HCT116 (cell line): Measurements from ENCODE around the gene TGM2. TPM values are rescaled to one million over a fixed set of nuclear protein-coding genes. Genes with fewer than 3 reads are reported as not detected.

ENCODE experiments used
- ATAC-seq: fragments of 200-7000 bp; cut with Tn5 transposase; 2 replicates; pipeline ENCODE4 v1.9.1; 2020; ENCODE audit warnings: mild to moderate bottlenecking, moderate library complexity
- BruUV-seq: library from RNA; stranded (reverse); fragments of 400-500 nt; replicated peaks from 2 replicates; lab custom pipeline; 2021; lab: Mats Ljungman, UMichigan
- CTCF ChIA-PET: fragments of 300-600 bp; sonication (Branson Sonifier 250); formaldehyde crosslinking; loops from one replicate; lab custom pipeline; 2021; ENCODE audit warnings: antibody characterized with exemption; lab: Charles Lee
- POLR2A ChIA-PET: fragments of 300-600, 350-600 bp; sonication (Branson Sonifier 250); formaldehyde crosslinking; loops from one replicate; lab custom pipeline; 2021; ENCODE audit warnings: antibody characterized with exemption; lab: Charles Lee
- RAD21 ChIA-PET, 2 experiments: fragments of 300-600 bp; sonication (Branson Sonifier 250); formaldehyde crosslinking; loops; one replicate each; lab custom pipeline; 2023; ENCODE audit warnings: low total read pairs in 2 of 2; ENCODE audit not compliant: uncharacterized antibody in 2 of 2, unreplicated experiment in 2 of 2, low non-redundant PET in 1 of 2; lab: Charles Lee
- DNase-seq: peaks from one replicate; pipeline ENCODE4 v3.0.0-alpha.2; 2010; ENCODE audit warnings: low read depth, low spot score
- H2AFZ ChIP-seq: fragments of 200-600 bp; shearing (Covaris generic), sonication (generic); 2 replicates; pipeline ENCODE4 v1.6.1; 2017; ENCODE audit warnings: low read depth, mixed run types, mixed read lengths, antibody characterized with exemption, low read length; ENCODE audit not compliant: poor library complexity, severe bottlenecking
- H3K27ac ChIP-seq: 2 replicates; pipeline ENCODE4 v1.5.1; 2012; ENCODE audit warnings: low read depth, low read length
- H3K27me3 ChIP-seq: fragments of 200-600 bp; sonication (generic); 2 replicates; pipeline ENCODE4 v1.6.1; 2016; ENCODE audit warnings: mixed run types, low read length, mixed read lengths; ENCODE audit not compliant: insufficient read depth
- H3K36me3 ChIP-seq, 2 experiments: fragments of 200-500 bp in 1 of 2; fragments of 200-600 bp in 1 of 2; sonication (Bioruptor generic) in 1 of 2; sonication (generic) in 1 of 2; 2 replicates each; pipeline versions ENCODE4 v1.5.1 to v1.6.1; 2014 to 2016; ENCODE audit warnings: low read length in 2 of 2, inconsistent platforms in 1 of 2, mixed read lengths in 1 of 2, mixed run types in 1 of 2; ENCODE audit not compliant: insufficient read depth in 2 of 2, control insufficient read depth in 1 of 2
- H3K4me1 ChIP-seq, 2 experiments: fragments of 200-600 bp in 1 of 2; sonication (generic) in 1 of 2; 2 replicates each; pipeline versions ENCODE4 v1.5.1 to v1.6.1; 2012 to 2017; ENCODE audit warnings: low read length in 2 of 2, inconsistent platforms in 1 of 2, mild to moderate bottlenecking in 1 of 2, mixed read lengths in 1 of 2, mixed run types in 1 of 2, moderate library complexity in 1 of 2; ENCODE audit not compliant: insufficient read depth in 2 of 2, control insufficient read depth in 1 of 2
- H3K4me2 ChIP-seq: fragments of 200-600 bp; sonication (generic); 2 replicates; pipeline ENCODE4 v1.6.1; 2017; ENCODE audit warnings: mixed run types, low read length, mixed read lengths
- H3K4me3 ChIP-seq, 2 experiments: fragments of 200-600 bp in 1 of 2; sonication (generic) in 1 of 2; replicated peaks in 1 of 2; 2 replicates each; pipeline ENCODE4 v1.5.1; 2011 to 2016; ENCODE audit warnings: low read length in 2 of 2, control low read depth in 1 of 2, low read depth in 1 of 2, mild to moderate bottlenecking in 1 of 2, mixed read lengths in 1 of 2, mixed run types in 1 of 2
- H3K79me2 ChIP-seq: fragments of 200-600 bp; sonication (generic); 2 replicates; pipeline ENCODE4 v1.6.1; 2017; ENCODE audit warnings: mild to moderate bottlenecking, mixed run types, low read length, moderate library complexity, mixed read lengths; ENCODE audit not compliant: insufficient read depth
- H3K9ac ChIP-seq: fragments of 200-600 bp; sonication (generic); 2 replicates; pipeline ENCODE4 v1.6.1; 2016; ENCODE audit warnings: low read length, mixed read lengths
- H3K9me2 ChIP-seq: fragments of 200-600 bp; sonication (generic), shearing (Covaris generic); 2 replicates; pipeline ENCODE4 v1.6.1; 2017; ENCODE audit warnings: mixed run types, mild to moderate bottlenecking, moderate library complexity; ENCODE audit not compliant: insufficient read depth
- H3K9me3 ChIP-seq, 2 experiments: fragments of 200-500 bp in 1 of 2; fragments of 200-600 bp in 1 of 2; sonication (Bioruptor generic) in 1 of 2; sonication (generic) in 1 of 2; 2 replicates each; pipeline ENCODE4 v1.6.1; 2014 to 2017; ENCODE audit warnings: low read length in 2 of 2, mixed read lengths in 2 of 2, inconsistent platforms in 1 of 2, low read depth in 1 of 2, mild to moderate bottlenecking in 1 of 2, mixed run types in 1 of 2, moderate library complexity in 1 of 2; ENCODE audit not compliant: control insufficient read depth in 1 of 2, insufficient read depth in 1 of 2
- H4K20me1 ChIP-seq: fragments of 200-600 bp; sonication (generic), shearing (Covaris generic); 2 replicates; pipeline ENCODE4 v1.6.1; 2017; ENCODE audit warnings: mixed run types, mild to moderate bottlenecking, moderate library complexity; ENCODE audit not compliant: insufficient read depth
- ELF1 ChIP-seq: IDR thresholded peaks from 2 replicates; pipeline ENCODE4 v1.6.1; 2012; ENCODE audit warnings: low read depth, borderline replicate concordance
- RAD21 ChIP-seq: IDR thresholded peaks from 2 replicates; pipeline ENCODE4 v1.6.1; 2012; ENCODE audit warnings: low read depth, mild to moderate bottlenecking
- SRF ChIP-seq: IDR thresholded peaks from 2 replicates; pipeline ENCODE4 v1.6.1; 2012; ENCODE audit warnings: low read depth
- TCF7L2 ChIP-seq: IDR thresholded peaks from 2 replicates; pipeline ENCODE4 v1.7.0; 2011; ENCODE audit warnings: borderline replicate concordance, inconsistent platforms; ENCODE audit not compliant: insufficient read depth, insufficient read length; ENCODE audit errors: extremely low read depth
- intact Hi-C: fragments of 100-400 bp; cut with micrococcal nuclease; formaldehyde crosslinking; loops from 2 replicates; pipeline ENCODE4 v1.10.0; 2022
- total RNA-seq: library from RNA; stranded (reverse); gene quantifications from one replicate; pipeline ENCODE4 v1.2.1, GENCODE V29; 2021; ENCODE audit not compliant: unreplicated experiment
- TF ChIP-seq, protein P1 (sequence below), 3 experiments: fragments of 200-600 bp in 1 of 3; sonication (generic) in 1 of 3; IDR thresholded peaks in 2 of 3; conservative IDR thresholded peaks in 1 of 3; 2 replicates each; pipeline ENCODE4 v1.5.1; 2012 to 2017; ENCODE audit warnings: low read depth in 2 of 3, low read length in 2 of 3, antibody characterized with exemption in 1 of 3, borderline replicate concordance in 1 of 3, control low read depth in 1 of 3, mild to moderate bottlenecking in 1 of 3, mixed read lengths in 1 of 3, mixed run types in 1 of 3, moderate library complexity in 1 of 3; ENCODE audit not compliant: insufficient read depth in 1 of 3

TGM2 gene
- total RNA-seq, 1 experiment from 2014 or later, result 6.1 TPM

DNA sequence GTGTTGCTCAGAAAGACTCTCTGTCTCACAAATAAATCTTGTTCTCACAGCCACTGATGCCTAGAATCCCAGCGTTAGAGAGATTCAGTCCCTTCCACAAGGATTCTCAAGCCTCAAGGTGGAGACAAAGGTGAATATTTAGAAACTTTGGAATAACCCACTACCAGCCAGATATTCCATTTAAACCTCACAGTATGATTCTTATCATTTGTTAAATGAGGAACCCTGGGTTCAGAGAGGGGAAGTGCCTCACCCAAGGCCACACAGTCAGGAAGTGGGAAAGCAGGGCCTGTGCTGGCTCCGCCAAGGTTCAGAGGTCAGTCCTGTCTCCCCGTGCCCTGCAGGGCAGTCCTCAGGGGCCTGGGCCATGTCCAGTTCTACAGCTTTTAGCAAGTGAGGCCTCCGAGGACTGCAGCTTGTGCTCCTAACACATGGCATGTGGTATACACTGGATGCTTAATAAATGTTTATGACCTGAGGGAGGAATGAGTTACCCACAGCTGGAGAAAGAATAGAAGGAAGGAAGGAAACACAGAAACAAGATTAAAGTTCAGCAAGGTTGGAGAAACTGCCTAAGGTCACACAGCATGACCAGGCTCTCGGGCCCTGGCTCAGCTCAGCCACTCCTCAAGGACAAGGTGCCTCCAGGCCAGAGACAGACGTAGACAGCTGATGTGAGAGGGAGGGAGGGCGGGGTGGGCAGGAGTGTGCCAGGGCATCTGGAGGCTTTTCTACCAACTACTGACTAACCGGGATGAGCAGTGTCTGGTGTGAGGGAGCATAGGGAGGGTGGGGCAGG lies 3.9 kb upstream of the TGM2 start:
- no peaks in the 10 kb centered on the region for H3K27me3 ChIP-seq
- no peak overlapping the region for H3K27ac ChIP-seq
- H3K4me3 ChIP-seq, result no peak overlapping the region
- no peak for DNase-seq
- BruUV-seq, result no TSS peak
- H3K9me3 ChIP-seq, result no peaks in the 10 kb centered on the region
- ChIA-PET RAD21 (no interaction called here), POLR2A (no interaction called here), CTCF (no interaction called here)
- no peaks in the 10 kb centered on the region for H3K79me2 ChIP-seq
- no peaks in the 10 kb centered on the region for H3K9me2 ChIP-seq
- no peak overlapping the region for H2AFZ ChIP-seq
- peak overlapping the region; percentile 44; the same call in 1 of the 2 replicates for H3K4me2 ChIP-seq
- H3K36me3 ChIP-seq, result no peaks in the 10 kb centered on the region
- peaks cover 23 to 51% of the 10 kb centered on the region in 2 experiments; a peak in 3 of 4 replicates for H3K4me1 ChIP-seq
- no peak for ATAC-seq
- TF ChIP-seq, protein P1, sequence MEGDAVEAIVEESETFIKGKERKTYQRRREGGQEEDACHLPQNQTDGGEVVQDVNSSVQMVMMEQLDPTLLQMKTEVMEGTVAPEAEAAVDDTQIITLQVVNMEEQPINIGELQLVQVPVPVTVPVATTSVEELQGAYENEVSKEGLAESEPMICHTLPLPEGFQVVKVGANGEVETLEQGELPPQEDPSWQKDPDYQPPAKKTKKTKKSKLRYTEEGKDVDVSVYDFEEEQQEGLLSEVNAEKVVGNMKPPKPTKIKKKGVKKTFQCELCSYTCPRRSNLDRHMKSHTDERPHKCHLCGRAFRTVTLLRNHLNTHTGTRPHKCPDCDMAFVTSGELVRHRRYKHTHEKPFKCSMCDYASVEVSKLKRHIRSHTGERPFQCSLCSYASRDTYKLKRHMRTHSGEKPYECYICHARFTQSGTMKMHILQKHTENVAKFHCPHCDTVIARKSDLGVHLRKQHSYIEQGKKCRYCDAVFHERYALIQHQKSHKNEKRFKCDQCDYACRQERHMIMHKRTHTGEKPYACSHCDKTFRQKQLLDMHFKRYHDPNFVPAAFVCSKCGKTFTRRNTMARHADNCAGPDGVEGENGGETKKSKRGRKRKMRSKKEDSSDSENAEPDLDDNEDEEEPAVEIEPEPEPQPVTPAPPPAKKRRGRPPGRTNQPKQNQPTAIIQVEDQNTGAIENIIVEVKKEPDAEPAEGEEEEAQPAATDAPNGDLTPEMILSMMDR (IDR thresholded peaks at IDR 0.05 in 2 of 3, conservative IDR thresholded peaks at IDR 0.05 in 1 of 3; ENCODE audit: borderline replicate concordance in 1 of 3, insufficient read depth in 1 of 3, low read depth in 2 of 3, low read length in 2 of 3), result no peak
- no peak for TF ChIP-seq ELF1
- no peak for TF ChIP-seq TCF7L2
- no peak for TF ChIP-seq SRF
- 0 out of 2 replicates have a peak, but pooled peaks have one; percentile 1 for TF ChIP-seq RAD21
- H3K9ac ChIP-seq, result no peak overlapping the region
- H4K20me1 ChIP-seq, result no peaks in the 10 kb centered on the region
- intact Hi-C loops, result loop anchor here (10.0 kb wide), 1 partner anchor 604 kb away; no protein-coding TSS in a partner anchor
